DMS79 (cell line): Measurements from ENCODE around the gene AGAP3.

Experiments
- DNase-seq: peaks from one replicate; lab custom pipeline; 2025; lab: John Stamatoyannopoulos, UW

AGAP3 gene

GRCh38 chr7:151088019-151088855 is 2.0 kb downstream of the AGAP3 start:
- DNase-seq: no peak

DNA sequence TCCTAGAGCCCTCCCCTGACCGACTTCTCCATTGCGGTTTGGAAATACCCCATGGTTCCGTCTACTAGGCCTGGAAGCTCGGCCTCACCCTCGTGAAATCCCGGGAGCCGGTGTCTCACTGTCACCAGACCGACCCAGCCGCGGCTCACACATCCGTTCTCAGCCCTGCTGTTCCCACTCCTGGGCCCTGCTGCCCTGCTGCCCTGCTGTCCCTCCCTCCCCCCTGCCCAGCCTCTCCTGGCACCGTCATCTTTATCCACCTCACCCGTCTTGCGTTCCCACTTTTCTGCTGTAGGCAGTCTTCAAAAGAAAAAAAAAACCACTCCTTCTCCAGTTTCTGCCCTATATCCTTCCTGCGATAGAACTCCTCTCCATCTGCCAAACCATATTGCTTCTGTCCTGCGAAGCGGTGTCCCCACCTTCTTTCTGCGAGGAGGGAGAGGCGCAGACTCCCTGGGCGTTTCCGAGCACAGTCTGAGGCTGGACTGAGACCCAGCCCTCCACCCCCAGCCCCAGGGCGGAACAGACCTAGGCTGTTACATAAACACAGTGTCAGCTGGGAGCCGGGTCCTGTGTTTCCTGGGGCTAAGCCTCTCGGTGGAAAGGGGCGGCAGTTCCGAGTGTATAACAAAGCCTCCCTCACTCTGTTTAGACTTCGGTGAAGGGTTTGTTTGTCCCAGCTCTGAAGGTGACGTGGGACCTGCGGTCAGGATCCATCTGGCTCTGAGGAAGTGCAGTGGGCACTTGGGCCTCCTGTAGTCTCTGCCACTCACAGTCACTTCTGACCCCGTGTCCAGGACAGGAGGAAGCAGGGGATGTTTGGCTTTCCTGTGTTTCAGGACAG is 2.8 kb downstream of the AGAP3 start:
- no peak for DNase-seq

GRCh38 chr7:151089893-151090730 is 3.8 kb downstream of the AGAP3 start:
- DNase-seq: no peak

DNA sequence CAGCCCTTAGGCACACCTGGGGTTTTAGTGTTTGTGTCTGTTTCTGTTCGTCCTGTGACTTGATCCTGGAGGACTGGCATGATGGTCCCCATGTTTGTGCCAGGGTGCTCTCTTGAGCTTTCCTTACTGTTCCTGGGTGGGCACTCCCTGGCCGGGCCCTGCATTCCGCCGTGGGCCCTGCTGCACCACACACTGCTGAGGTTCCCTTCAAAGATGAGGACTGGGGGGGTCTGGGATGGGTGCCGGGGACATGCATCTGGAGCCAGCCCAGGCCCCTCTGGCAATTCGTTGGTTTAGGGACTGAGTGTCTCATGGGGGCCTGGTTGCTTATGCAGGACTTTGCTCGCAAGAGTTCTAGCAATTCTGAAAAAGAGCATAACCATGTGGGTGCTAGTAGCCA is 4.7 kb downstream of the AGAP3 start:
- DNase-seq: no peak

DNA sequence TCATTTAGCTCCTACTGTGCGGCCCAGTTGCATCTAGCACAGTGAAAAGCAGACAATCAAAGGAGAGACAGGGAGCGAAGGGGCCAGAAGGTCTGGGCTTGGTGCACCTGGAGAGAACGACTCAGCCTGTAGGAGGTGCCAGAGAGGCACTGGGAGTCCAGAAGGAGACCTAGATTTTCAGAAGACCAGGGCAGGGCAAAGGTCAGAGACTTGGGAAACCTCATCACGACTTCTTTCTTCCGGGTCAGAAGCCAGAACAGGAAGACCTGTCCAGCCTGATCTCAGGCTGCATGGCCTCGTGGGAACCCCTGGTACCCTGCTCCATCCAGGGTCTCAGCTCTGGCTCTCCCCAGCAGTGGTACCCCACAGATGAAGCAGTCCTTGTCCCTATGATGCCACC is 5.2 kb downstream of the AGAP3 start:
- no peak for DNase-seq

DNA sequence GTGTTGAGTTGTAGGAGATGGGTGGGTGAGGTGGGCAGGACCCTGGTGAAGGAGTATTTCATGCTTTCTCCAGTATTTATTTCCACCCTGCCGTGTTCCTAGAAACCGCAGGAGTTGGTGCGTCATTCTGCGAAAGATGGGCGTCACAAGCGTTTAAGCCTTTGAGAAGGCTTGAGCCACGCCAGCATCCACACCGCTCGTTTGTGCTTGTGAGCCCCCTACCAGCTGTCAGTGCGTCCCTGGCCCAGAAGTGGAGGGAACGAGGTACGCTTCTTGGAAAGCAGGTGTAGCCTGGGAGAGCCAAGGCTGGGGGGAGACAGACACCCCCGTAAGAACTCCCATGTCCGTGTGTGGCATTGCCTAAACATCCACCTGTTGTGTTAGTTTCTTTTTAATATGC is 5.7 kb downstream of the AGAP3 start:
- DNase-seq: no peak

DNA sequence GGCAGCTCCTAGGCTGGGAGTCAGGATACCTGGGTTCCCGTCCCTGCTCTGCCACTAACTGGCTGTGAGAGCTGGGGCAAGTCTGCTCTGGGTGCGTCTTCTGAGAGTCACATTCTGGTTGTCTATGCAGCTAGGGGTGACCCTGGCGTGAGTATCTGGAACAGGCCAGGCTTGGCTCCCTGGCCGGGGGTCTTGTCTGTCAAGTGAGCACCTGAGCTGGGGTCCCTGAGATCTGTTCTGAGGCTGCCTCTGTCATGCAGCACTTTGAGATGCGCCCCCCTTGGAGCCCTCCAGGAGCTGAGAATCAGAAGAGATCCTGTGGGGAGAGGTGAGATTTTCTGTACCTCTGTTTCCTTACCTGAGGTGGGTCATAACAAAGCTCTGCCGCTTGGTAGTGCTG is 7.5 kb downstream of the AGAP3 start:
- no peak for DNase-seq

DNA sequence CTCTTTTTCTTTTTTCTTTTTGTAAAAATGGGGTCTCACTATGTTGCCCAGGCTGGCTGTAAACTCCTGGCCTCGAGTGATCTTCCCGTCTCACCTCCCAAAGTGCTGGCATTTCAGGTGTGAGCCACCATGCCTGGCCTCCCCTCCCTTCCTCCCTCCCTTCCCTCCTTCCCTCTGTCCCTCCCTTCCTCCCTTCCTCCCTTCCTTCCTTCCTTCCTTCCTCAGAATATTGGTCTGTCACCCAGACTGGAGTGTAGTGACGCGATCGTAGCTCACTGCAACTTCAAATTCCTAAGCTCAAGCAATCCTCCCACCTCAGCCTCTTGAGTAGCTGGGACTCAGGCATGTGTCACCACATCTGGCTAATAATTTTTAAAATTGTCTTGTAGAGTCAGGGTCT is 8.4 kb downstream of the AGAP3 start:
- no peak for DNase-seq

- DNase-seq: no peak
Measured at GRCh38 chr7:151095123-151095797, 9.0 kb downstream of the AGAP3 start.

DNA sequence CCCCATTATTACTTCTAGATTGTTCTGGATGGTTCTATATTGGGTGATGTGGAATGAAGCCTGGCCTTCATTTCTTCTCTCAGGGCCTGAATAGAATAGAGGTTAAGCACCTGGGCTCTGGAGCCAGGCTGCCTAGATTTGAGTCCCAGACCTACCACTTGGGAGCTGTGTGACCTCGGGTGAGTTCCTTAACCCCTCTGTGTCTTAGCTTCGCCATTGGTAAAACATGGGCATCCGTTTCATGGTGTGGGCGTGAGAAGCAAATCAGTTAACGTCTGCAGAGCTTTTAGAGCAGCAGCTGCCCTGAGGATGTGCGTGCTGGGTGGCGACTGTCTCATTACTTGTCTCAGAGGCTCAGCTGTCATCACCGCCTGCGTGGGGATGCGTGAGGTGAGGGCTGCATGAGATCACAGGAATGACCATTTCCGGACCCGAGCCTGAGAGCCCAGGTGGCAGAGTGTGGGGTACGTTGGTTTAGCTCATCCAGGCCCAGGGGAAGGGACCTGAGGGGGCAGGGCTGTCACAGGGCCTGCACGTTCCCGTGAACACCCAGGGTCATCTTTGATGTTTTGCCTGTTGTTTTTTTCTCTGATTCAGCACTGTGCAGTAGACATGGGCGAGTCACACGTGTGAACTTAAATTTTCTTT is 9.7 kb downstream of the AGAP3 start:
- no peak for DNase-seq

DNA sequence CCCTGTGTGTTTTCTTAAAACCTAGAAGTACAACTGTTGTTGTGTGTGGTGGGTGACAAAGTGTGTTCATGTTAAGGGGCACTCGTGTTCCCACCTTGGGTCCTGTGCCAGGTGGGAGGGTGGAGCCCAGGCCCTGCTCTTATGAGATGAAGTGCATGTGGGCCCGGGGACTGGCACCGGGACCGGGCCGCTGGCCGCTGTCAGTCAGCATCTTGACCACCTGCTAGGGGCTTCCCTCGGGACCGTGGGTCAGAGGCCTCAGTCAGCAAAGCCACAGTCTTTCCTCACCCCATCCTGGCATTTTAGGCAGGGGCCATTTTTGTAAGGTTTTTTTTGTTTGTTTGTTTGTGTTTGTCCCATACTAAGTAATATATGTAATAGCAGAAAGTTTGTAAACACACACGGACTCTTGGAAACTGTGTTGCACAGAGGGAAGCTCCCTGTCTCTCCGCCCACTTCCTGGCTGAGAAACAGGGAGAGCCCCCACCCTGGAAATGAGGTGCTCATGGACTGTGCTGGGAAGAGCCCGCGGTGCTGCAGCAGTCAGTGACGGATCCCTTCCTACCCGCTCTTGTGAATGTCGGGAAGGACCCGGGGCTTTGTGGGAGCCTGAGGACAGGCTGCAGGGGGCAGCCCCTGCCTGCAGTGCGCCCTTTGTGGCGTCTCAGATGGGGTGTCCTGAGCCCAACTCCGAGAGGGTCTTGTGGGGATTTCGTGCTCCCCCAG is 13.4 kb downstream of the AGAP3 start:
- DNase-seq: no peak

GRCh38 chr7:151100921-151101320 is 14.6 kb downstream of the AGAP3 start:
- DNase-seq: no peak

DNA sequence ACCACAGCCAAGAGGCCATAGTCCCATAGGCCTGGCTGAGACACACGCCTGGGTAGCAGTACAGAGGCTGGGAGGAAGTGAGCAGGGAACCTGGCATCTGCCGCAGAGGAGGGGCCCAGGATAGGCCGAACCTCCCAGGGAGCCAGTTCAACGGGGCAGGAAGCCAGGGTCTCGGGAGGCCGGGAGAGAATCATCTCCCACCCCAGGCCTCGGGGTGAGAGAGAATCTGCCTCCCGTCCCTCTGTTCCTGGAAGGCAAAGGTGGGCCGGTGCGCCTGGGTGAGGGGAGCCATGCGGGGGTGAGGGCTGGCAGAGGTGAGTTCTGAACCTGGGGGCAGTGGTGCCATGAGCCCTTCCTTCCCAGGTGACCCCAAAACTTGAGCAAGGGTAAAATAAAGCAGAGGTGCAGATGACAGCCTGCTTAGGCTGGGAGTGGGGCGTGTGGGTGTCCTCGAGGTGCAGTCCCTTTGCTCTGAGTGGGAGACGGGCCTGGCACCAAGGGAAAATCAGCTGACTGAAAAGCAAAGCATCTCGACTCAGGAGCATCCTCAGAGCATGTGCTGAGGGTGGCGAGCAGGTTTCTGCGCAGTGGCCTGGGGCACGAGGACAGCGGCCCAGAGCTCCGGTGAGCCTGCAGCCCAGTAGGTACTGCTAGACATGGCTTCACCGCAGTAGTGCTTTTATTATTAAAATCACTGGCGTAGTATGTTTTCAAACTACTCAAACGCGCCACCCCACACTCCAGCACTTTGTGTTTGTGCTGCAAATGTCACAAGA is 15.5 kb downstream of the AGAP3 start:
- DNase-seq: no peak

- no peak for DNase-seq
Measured at GRCh38 chr7:151102991-151103390, 16.7 kb downstream of the AGAP3 start.

- no peak for DNase-seq
Measured at GRCh38 chr7:151103973-151104372, 17.7 kb downstream of the AGAP3 start.

- no peak for DNase-seq
Measured at GRCh38 chr7:151104411-151105235, 18.3 kb downstream of the AGAP3 start.

- no peak for DNase-seq
Measured at GRCh38 chr7:151107882-151108281, 21.6 kb downstream of the AGAP3 start.

DNA sequence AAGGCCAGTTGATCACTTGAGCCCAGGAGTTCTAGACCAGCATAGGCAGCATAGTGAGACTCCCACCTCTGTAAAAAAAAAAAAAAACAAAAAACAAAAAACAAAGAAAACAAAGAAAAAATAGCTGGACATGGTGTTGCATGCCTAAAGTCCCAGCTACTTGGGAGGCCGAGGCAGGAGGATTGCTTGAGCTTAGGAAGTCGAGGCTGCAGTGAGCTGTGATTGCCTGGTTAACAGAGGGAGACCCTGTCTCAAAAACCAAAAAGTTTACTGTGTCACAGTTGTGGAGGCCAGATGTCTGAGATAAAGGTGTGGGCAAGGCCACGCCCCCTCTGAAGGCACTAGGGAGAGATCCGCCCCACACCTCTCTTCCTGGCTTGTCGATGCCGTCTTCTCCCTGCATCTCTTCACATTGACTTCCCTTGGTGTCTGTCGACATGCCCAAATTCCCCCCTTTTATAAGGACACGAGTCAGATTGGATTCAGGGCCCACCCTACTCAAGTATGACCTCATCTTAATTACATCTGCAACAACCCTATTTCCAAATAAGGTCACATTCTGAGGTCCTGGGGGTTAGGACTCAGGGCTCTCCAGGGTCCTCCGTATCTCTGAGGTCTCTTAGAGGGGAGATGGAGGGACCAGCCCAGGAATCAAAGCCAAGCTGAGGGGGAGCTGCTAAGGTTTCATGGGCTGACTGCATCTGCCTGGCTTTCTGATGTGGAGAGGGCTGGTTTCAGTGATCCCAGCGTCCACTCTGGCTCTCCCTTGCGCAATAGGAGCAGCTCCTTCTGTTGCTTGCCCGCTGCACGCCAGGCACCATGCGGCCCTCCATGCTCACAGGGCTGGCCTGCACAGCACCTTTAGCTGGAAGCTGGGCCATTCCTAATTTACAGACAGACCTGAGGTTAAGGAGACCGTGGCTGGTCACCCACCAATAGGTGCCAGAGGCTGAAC is 23.1 kb downstream of the AGAP3 start:
- no peak for DNase-seq
